Esophagus muscularis mucosa (tissue), 3 donors: Measurements from ENCODE around the gene SPDEF.

Source experiments
- CTCF ChIP-seq, 3 experiments: fragments of 200-600 bp in 2 of 3; fragments of 450-650 bp in 1 of 3; sonication (generic) in 2 of 3; IDR thresholded peaks; one replicate each; pipeline ENCODE4 v1.5.1; 2017 to 2019; ENCODE audit warnings: antibody characterized with exemption in 3 of 3, mild to moderate bottlenecking in 2 of 3, moderate library complexity in 1 of 3
- POLR2A ChIP-seq: fragments of 450-650 bp; IDR thresholded peaks from one replicate; pipeline ENCODE4 v1.6.1; 2017; ENCODE audit warnings: antibody characterized with exemption, moderate library complexity, mild to moderate bottlenecking, low read depth
- POLR2AphosphoS5 ChIP-seq, 2 donors: sonication (generic); formaldehyde crosslinking; IDR thresholded peaks; one replicate each; pipeline ENCODE4 v1.6.1; 2017; ENCODE audit warnings: antibody characterized with exemption in 2 of 2

DNA sequence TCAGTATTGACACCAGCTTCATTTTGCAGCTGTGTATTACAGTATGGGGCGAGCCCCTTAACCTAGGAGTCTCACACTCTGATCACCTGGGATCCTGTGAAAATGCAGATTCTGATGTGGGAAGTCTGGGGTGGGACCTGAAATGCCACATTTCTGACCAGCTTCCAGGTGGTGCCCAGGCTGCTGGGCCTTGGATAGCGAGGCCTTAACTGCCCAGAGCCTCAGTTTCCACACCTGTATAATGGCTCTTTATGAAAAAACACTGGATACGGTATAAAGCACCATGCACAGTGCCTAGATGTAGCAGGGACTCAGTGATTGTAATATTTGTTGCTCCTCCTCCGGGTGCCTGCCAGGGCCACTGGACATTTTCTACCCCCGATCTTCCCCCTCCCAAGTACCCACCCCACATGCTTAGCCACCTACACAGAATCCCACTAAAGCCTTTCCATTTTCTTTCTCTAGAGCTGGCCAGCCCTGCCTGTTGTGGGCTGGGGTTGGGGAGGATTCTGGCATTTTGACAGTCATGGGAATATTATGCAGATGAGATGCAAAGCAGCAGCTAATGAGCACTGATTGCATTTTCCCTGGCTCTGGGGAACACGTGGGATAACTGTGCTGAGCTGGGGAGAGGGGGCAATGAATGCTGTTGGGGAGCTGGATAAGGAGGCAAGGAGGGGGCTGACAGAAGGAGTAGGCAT is 44.8 kb downstream of the SPDEF start:
- no peak for TF ChIP-seq CTCF (IDR thresholded peaks at IDR 0.05)
- TF ChIP-seq POLR2AphosphoS5 (IDR thresholded peaks at IDR 0.05), result no peak
- no peak for TF ChIP-seq POLR2A
